Left ventricle myocardium inferior (tissue), 1 donor: ENCODE measurements around the gene CDH4. TPM values are rescaled to one million over a fixed set of nuclear protein-coding genes. Genes with fewer than 3 reads are reported as not detected.

Experiments
- DNase-seq: peaks from one replicate; pipeline ENCODE4 v3.0.0-alpha.2; 2020
- H3K27ac ChIP-seq: fragments of 200-600 bp; replicated peaks from 2 replicates; pipeline ENCODE4 v1.8.0; 2021
- H3K27me3 ChIP-seq: fragments of 200-600 bp; 2 replicates; pipeline ENCODE4 v1.8.0; 2021; ENCODE audit warnings: low read depth
- H3K36me3 ChIP-seq: fragments of 200-600 bp; 2 replicates; pipeline ENCODE4 v1.8.0; 2021
- H3K4me1 ChIP-seq: fragments of 200-600 bp; 2 replicates; pipeline ENCODE4 v1.8.0; 2021
- H3K4me3 ChIP-seq: fragments of 200-600 bp; 2 replicates; pipeline ENCODE4 v1.8.0; 2021; ENCODE audit warnings: mild to moderate bottlenecking, moderate library complexity
- H3K9me3 ChIP-seq: fragments of 200-600 bp; replicated peaks from 2 replicates; pipeline ENCODE4 v1.8.0; 2021
- intact Hi-C: fragments of 100-400 bp; cut with micrococcal nuclease; formaldehyde crosslinking; loops from one replicate; pipeline ENCODE4 v1.11.0; 2022
- total RNA-seq: library from RNA; stranded (reverse); fragmentation: NEBNext Ultra II Directional; extraction: Animal tissue kit (Norgen Biotek cat#: 25700); gene quantifications from one replicate; pipeline ENCODE4 v1.2.1, GENCODE V29; 2021
- TF ChIP-seq, protein P1 (sequence below): fragments of 200-600 bp; IDR thresholded peaks from 2 replicates; pipeline ENCODE4 v1.8.0; 2021; ENCODE audit warnings: antibody characterized with exemption, mild to moderate bottlenecking, borderline replicate concordance
- donor health status: DM: no; HTN: yes; CAD: no; lungs with severe emphysema.

The CDH4 gene
- total RNA-seq, 1 donor from 2014 or later: 0.05 TPM

DNA sequence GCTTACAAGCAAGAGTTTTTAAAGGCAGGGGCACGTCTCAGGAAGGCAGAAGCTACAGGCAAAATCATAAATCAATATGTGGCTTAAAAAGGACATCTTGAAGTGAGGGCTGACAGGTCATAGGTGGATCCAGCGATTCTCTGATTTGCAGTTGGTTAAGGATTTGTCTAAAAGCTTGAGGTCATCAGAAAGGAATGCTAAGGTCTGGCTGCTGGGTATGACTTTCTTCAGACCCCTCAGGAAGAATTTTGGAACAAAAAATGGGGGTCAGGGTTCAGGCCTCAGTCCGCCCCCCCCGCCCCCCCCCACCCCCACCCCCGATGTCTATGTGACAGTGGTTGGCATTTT lies 261.9 kb downstream of the CDH4 start:
- intact Hi-C loops: no loop called here
- TF ChIP-seq, protein P1, sequence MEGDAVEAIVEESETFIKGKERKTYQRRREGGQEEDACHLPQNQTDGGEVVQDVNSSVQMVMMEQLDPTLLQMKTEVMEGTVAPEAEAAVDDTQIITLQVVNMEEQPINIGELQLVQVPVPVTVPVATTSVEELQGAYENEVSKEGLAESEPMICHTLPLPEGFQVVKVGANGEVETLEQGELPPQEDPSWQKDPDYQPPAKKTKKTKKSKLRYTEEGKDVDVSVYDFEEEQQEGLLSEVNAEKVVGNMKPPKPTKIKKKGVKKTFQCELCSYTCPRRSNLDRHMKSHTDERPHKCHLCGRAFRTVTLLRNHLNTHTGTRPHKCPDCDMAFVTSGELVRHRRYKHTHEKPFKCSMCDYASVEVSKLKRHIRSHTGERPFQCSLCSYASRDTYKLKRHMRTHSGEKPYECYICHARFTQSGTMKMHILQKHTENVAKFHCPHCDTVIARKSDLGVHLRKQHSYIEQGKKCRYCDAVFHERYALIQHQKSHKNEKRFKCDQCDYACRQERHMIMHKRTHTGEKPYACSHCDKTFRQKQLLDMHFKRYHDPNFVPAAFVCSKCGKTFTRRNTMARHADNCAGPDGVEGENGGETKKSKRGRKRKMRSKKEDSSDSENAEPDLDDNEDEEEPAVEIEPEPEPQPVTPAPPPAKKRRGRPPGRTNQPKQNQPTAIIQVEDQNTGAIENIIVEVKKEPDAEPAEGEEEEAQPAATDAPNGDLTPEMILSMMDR: no peak

GRCh38 chr20:61514396-61514795 lies 262.3 kb downstream of the CDH4 start:
- peaks cover 15% of the 10 kb centered on the region for H3K4me1 ChIP-seq
- no peaks in the 10 kb centered on the region for H3K9me3 ChIP-seq
- H3K27ac ChIP-seq: no peak overlapping the region
- peaks cover 5% of the 10 kb centered on the region for H3K27me3 ChIP-seq
- DNase-seq: no peak
- no peaks in the 10 kb centered on the region for H3K36me3 ChIP-seq
- H3K4me3 ChIP-seq: no peak overlapping the region
- intact Hi-C loops: no loop called here
- TF ChIP-seq, protein P1: no peak

More for the DNA sequence above, 261.9 kb downstream of the CDH4 start:
- Histone ChIP-seq H3K27me3 (peaks cover 5% of the 10 kb centered on the region), H3K36me3 (no peaks in the 10 kb centered on the region), H3K4me3 (no peak overlapping the region), H3K4me1 (peaks cover 15% of the 10 kb centered on the region), H3K9me3 (no peaks in the 10 kb centered on the region), H3K27ac (no peak overlapping the region)
- DNase-seq: no peak

- no peak overlapping the region for H3K4me3 ChIP-seq
- peaks cover 15% of the 10 kb centered on the region for H3K4me1 ChIP-seq
- no peak for DNase-seq
- no peak overlapping the region for H3K27ac ChIP-seq
- H3K9me3 ChIP-seq: no peaks in the 10 kb centered on the region
- peaks cover 11% of the 10 kb centered on the region for H3K27me3 ChIP-seq
- intact Hi-C loops: no loop called here
- no peaks in the 10 kb centered on the region for H3K36me3 ChIP-seq
- TF ChIP-seq, protein P1: no peak
These were observed 262.9 kb downstream of the CDH4 start for GRCh38 chr20:61514805-61515505.

- no peak overlapping the region for H3K4me3 ChIP-seq
- H3K27ac ChIP-seq: peak overlapping the region; percentile 37
- H3K9me3 ChIP-seq: no peaks in the 10 kb centered on the region
- DNase-seq: no peak
- no peaks in the 10 kb centered on the region for H3K36me3 ChIP-seq
- intact Hi-C loops: no loop called here
- TF ChIP-seq, protein P1: no peak
- peaks cover 15% of the 10 kb centered on the region for H3K4me1 ChIP-seq
- H3K27me3 ChIP-seq: peaks cover 18% of the 10 kb centered on the region
These were observed 263.9 kb downstream of the CDH4 start for GRCh38 chr20:61515922-61516321.

DNA sequence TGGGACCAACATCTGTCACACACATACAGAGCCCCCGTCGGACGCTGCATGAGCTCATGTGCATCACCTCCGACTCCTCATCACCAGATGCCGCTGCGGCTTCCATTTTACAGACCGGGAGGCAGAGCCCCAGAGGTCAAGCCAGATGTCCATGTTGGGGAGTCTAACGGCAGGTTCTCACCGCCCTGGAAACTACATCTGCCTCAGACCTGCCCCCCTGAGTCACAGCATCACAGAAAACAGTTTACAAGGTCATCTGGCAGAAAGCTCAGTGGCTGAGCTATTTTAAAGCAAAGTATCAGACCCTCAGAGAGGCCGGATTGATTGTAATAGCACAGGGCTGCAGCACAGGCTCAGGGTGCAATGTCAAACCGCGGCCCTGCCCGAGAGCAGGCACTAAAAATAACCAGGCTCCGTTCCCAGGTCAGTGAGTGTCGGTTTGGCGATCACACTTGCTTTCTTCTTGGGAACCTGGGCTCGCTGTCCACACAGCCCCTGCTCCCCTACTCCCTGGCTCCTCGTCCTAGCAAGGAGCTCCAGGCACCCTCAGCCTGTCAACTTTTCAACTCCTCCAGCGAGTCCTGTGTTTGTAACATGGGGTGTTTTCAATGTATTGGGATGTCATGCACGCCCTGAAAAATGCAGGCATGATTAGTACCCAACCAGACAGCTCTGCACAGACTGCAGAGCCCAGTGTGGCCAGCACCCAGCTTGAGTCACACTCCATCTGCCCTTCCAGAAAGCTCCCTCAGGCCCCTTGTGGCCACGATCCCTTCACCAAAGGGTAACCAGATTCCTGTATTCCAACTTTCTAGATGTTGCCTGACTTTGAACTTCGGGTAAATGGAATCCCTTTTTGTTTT lies 264.5 kb downstream of the CDH4 start:
- Histone ChIP-seq H3K36me3 (no peaks in the 10 kb centered on the region), H3K27ac (peak overlapping the region; percentile 37), H3K27me3 (peaks cover 24% of the 10 kb centered on the region), H3K9me3 (no peaks in the 10 kb centered on the region), H3K4me3 (no peak overlapping the region), H3K4me1 (peaks cover 15% of the 10 kb centered on the region)
- peak; percentile 30 for DNase-seq
- TF ChIP-seq, protein P1: no peak
- intact Hi-C loops: no loop called here
